MG63 (cell line): Measurements from ENCODE around the gene RNPC3. TPM values are rescaled to one million over a fixed set of nuclear protein-coding genes. Genes with fewer than 3 reads are reported as not detected.

Experiments
- total RNA-seq: library from RNA; depleted of rRNA; stranded (reverse); fragments of >200 nt; shearing (Covaris generic); gene quantifications from 2 replicates; pipeline ENCODE4 v1.2.3, GENCODE V29; 2014; ENCODE audit warnings: low replicate concordance; rRNA removed

The RNPC3 gene
- total RNA-seq, 1 experiment from 2014 or later: 12.7 TPM

Other genes starting within 250 kb of the RNPC3 start
- gene AMY2B, start 45.9 kb downstream of the RNPC3 start, total RNA-seq: not detected in 2 replicates
- not detected in 2 replicates for gene AMY2A, start 91.7 kb downstream of the RNPC3 start, total RNA-seq
- gene AMY1A, start 130.1 kb downstream of the RNPC3 start, total RNA-seq: not detected in 2 replicates
- not detected in 2 replicates for gene AMY1B, start 170.5 kb downstream of the RNPC3 start, total RNA-seq
- not detected in 2 replicates for gene AMY1C, start 224.2 kb downstream of the RNPC3 start, total RNA-seq